Medulla oblongata (tissue), 1 donor: ENCODE results near the gene POLD3.

Experiments
- DNase-seq: peaks from one replicate; pipeline ENCODE4 v3.0.0-alpha.2; 2015; ENCODE audit errors: extremely low spot score

The POLD3 gene

DNA sequence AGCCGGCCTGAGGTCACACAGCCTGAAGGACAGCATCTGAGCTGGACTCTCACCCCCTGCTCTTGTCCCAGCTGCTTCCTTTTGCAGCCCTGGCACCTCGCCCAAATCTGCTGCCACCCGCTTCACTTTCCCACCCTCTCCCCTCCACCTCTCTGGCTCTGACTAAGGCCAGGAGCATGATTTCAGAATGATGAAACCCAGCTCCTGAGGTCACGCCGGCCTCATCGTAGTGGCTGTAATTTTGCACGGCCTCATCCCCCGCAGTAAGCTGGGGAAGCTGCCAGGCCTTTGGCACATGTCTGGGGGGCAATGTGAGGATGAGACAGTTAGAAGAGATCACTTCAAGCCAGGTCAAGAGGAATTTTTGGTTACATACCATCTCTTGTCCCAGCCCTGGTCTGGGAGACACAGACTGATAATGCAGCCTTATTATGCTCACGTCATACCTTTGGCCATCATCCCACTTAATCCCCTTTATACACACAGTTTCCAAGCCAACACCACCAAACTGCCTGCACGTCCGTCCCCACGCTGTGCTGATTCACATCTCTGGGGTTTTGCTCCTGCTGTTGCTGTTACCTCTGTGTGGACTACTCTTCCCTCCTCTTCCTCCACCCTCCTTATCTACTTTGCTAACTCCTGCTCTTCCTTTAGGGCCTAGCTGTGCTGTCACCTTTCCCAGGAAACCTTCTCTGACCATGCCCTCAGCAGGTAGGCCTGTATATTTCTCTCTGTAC lies 80.7 kb downstream of the POLD3 start:
- DNase-seq = peak; percentile 42

DNA sequence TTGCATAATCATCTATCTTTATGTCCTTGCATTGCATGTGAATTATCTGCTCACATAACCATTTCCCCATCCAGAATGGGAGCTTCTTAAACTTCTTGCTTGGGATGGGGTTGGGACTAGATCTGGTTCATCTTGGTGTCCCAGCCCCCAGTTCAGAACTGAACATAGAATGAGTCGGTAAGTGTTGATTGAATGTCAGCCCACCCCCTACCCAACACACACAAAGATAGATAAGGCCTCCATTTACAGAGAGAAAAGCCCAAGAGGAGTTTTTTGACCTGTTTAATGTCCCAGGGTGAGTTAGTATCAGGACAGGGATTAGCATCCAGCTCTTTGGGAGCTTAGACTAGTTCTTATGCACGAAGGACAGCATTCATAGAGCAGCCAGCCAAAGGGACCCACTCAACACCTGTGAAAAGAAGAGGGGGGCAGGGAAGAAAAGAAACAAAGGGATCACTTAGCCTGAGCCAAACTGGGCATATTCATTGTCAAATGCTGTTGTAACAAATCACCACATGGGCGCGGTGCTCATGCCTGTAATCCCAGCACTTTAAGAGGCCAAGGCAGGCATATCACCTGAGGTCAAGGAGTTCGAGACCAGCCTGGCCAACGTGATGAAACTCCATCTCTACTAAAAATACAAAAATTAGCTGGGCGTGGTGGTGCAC lies 81.4 kb downstream of the POLD3 start:
- peak; percentile 90 for DNase-seq

DNA sequence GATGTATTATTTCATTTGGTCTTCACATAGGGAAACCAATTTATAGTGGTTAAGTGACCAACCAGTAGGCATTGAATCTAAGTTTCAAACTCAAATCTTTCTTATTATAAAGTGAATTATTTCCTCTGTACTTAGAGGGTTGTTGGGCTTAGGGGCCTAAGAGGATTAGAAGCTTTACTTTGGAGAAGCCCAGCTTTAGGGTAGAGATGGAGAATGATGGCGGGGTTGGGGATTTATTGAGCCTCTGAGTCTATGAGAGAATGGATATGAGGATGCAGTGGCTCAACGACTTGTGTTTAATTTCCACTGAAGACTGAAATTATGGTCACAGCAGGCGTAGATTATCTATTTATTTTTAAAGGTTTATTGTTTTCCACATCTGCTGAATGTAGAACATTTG lies 83.4 kb downstream of the POLD3 start:
- DNase-seq = no peak

DNA sequence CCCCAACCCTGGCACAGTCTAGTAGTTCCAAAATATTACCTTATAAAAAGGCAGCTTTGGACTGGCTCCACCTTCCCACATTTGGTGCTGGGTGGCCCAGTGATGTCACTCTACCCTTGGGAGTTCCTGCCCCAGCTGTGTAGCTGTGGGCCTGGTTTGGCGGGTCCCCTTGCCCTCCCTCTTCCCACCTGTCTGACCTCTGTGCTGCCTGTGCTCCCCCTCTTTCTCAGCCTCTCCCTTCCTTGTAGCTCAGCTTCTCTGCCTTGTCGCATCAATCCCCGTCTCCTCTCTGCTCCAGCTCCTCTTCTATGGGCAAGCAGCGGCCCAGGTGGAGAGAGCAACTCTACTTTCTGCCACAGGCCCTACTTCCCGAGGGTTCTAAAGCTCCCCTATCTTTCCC lies 84.2 kb downstream of the POLD3 start:
- DNase-seq = no peak

DNA sequence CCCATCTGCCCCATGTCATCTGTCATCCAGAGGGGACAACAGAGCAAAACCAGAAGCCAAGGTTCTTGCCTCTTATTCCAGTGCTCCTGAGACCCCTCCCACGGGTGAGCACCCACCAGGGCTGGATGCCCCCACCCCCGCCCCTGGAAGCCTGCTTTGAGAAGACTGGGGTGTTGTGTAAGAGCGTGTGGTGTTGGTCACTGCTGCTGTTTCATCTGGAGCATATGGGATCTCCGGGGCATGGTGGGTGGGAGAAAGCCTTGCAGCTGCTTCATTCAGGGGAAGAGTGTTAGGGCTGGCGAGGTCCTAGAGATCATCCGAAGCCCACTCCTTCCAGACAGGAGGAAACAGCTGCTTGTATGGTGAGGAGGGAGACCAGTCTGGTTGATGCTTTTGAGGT lies 84.7 kb downstream of the POLD3 start:
- no peak for DNase-seq

DNA sequence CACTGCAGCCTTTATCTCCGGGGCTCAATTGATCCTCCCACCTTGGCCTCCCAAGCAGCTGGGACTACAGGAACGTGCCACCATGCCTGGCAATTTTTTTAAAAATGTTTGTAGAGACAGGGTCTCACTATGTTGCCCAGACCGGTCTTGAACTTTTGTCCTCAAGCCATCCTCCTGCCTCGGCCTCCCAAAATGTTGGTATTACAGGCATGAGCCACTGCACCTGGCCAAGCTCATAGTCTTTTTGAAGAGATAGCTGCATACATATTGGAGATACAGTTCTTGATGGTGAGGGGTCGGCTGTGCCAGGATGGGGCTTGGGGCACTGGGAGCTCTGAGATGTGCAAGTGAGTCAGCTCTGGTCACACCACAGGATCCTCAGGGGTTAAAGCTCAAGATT lies 85.7 kb downstream of the POLD3 start:
- DNase-seq = no peak

DNA sequence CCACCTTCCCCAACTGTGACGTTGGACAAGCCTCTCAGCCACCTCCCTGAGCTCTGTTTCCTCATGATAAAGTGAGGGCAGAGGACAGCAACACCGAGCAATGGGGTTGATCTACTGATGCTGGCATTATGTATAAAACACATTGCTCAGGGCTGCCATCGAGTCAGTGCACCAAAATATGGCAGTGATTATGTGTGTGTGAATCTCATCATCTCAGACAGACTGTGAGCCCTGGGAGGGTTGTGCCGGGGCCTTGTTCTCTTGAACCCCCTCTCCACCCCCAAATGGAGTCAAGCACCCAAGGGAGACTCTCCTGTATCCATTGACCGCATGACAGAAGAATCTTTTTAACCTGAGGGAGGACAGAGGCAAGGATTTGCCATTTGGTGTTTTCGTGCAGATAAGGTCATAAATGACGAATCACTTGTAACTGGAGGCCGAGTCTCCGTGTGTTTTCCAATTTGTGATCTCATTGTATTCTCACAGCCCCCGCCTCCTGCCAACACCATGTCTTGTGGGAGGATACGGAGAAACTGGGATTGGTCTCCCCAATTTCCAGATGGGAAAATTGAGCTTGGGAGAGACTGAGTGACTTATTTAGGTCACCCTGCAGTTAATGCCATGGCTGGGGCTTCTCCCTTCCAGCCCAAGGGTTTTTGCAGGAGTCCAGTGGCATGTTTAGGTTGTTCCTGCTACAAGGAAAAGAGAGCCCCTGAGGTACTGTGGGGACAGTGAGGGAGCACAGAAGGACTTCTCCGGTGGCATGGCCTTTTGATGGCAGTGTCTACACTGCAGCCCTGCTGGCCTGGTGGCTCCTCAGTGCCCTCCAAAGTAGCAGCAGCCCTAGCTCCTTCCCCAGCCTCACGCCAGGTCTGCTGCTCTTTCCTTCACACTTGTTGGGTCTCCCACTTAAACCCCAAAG lies 86.5 kb downstream of the POLD3 start:
- no peak for DNase-seq

DNA sequence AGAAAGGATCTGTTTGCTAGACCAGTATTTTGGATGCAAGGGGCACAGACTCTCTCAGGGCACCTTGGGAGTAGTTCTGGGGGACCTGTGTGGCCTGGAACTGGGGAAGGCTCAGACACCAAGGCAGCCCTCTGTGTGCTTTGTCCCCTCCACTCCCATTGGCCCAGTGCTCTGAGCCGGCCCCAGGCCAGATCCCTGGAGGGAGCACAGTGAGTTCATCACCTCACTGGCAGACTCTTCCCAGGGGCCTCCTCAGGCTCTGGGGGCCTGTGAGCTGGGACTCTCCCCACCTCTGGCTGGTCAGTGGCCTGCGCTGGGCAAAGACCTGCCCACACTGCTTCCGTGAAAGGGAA lies 87.1 kb downstream of the POLD3 start:
- DNase-seq = no peak

DNA sequence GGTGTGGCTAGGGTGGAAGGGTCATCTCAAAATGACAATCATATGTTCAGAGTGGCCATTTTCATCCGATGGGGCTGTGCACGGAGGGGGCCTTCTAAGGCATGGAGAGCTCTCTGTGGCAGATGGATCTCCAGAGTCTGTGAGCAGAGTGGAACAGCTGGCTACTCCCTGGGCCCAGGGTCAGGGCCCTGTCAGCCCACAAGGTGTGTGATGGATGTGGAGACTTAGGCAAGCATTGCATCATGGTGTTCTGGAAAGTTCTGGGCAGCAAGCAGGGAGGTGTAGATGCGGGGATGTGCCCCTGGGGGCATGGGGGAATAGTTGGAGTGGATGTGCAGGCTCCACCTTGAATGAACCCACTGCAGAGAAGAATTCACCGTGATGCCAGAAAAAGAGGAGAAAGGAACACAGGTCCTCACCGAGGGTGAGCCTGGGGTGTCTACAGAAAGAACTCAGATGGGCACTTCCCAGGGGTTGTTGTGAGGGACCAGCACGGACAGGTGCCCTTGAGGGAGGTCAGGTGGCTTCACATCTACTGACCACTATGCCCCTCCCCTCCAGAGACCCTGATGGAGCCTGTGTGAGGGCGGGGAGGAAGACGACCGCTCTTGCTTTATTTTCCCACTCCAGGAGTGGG lies 87.8 kb downstream of the POLD3 start:
- DNase-seq = no peak

DNA sequence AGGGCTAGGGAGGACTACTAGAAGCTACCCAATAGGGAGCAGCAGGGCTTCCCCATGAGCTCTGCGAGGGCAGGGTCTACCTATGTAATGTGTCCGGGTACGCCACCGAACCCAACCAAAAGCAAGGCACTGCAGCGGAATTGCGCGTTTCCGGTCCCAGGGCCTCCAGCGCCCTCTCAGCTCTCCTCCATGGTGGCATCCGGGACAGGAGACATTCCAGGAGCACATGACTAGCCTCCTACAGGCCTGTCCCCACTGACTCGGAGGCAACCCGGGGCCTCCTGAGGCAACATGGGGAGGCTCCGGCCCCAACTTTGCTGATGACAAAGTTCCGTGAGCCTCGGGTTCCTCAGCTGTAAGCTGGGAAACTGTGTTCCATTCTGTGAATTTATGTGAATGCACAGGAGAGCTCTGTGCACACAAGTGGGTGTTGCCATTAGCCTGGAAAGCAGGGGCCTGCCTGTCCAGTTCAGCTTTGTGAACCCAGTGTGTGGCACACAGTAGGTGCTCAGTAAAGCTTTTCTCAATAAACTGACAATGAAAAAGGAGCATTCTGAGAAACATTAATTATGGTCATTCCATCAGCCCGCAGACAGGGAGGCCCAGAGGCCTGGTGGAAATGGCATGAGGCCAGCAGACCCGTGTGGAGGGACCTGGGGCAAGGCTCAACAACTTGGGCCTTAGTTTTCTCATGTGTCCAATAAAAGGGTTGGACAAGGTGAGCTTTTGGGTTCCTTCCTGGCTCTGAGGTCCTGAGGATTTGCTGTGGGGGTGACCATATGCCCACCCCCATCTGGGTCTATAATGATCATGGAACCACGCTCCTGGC lies 88.5 kb downstream of the POLD3 start:
- DNase-seq = no peak

DNA sequence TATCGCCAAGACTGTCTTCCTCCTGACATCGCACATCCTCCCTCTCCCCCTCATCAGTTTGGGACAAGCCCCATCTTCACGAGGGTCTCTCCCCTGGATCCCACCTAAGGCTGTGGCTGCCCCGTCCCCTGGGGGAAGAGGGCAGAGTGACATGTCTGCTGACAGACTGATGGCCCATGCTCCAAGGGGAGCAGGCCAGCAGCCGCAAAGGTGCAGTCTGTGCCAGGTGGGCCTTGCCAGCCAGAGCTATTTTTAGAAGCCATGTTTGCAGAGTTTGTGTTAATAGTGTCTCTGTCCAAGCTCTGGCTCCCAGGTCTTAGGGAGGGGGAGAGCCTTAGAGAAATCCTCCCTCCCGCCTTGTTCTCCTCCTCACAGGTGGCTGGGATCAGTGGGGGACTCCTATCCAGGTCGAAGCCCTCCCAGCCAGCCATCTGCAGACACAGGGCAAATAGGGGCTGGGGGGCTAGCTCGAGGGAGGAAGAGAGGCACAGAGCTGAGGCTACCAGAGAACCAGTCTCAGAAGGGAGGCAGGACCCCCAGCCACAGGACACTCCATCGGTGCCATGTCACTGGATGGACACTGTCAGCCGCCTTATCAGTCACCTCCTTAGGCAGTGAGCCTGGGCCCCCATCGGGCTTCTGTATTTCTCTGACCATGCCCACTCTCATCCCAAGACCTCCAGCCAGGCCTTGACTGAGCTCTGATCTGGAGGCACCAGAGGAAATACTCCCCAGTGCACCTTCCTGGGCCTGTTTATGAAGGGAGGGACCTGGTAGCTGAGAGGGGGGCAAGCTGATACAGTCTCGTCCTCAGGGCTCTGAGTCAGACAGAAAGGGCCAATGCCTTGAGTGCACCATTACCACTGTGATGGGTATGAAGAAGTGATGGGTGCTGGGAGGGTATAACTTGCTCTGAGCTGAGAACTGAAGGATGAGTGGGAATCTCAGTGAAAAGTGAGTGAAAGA lies 89.6 kb downstream of the POLD3 start:
- DNase-seq = peak; percentile 57

DNA sequence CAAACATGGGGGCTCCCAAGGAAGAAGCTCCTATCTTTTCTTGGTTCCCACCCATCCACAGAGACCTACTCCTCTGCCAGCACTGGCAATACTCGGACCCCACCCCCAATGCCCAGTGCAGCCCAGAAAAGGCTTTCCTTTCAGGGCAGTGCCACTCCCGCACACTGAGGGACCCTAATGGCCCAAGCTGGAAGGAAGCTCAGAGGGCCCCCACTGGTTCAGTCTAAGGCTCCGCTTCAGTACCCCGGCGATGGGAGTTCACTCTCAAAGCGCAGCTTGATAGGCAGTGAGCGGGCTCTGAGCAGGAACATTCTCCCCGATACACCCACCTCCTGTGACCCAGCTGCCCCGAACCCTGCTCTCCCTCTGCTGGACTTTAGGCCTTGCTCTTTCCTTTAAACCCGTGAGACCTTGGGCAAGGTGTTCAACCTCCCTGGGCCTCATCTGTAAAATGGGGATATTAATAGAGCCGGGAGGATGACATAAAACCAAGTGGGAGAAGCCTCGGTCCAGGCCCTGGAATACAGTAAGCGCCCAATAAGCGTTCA lies 90.4 kb downstream of the POLD3 start:
- DNase-seq = no peak

DNA sequence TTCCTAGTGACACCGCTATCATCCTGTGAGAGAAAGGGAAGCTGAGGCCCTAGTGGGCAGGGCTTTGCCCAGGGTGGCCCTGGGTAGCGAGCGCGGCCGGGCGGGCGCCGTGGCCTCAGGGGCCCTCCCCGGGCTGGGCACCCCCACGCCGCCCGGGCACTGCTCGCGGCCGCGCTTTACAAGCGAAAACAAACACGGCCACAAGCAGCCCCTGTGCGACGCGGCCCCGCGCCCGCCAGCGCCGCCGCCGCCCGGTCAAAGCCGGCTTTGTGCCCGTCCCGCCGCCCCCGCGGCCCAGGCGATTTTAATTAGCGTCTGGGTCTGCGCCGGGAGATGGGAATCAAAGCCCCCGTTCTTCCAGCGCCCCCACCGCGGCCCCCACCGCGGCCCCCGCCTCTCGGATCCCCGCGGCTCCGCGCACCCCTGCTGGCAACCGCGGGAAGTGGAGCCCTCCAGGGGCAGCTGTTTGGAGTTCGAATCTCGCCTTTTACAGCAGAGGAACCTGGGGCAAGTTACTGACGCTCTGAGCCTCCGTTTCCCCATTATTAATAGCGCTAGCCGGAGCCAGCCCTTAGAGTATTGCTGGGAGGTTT lies 91.0 kb downstream of the POLD3 start:
- DNase-seq = peak; percentile 81

DNA sequence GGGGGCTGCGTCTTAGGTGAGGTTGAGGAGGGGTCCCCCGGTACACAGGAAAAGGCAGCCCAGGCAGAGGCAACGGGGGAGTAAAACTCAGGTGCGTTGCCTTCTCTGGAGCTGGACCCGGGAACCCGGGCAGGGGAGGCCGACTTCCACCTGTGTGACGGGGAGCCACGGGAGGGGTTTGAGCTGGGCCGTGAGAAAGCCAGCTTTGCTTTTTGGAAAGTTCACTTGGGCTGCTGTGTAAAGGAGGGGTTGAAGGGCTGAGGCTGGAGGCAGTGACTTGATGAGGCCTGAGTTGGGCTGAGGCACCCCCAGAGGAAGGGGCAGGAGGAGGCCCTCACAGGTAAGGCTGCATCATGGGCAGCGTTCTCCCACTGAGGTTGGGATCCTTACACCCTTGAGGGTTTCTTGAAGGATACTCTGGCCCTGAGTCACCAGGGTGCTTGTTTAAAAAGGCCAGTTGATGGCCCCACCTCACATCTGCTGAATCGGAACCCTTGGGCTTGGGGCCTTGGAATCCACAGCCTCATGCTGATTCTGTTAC lies 91.6 kb downstream of the POLD3 start:
- no peak for DNase-seq

DNA sequence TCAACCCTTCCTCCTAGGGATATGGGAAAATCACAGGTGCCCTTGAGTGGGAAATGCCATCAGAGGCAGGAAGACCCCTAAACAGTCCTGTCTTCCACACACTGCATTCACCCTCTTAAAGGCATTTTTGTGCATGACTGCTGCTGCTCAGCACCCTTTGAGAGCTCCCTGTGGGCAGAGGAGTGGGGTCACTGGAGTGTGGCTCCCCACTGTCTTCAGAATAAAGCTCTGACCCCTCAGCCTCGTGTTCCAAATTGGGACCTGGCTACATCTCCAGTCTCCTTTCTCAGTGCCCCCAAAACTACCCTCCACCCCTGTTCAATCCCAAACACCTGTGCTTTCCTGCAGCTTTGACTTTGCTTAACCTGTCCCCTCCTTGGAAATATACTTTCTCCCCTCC lies 92.3 kb downstream of the POLD3 start:
- no peak for DNase-seq

DNA sequence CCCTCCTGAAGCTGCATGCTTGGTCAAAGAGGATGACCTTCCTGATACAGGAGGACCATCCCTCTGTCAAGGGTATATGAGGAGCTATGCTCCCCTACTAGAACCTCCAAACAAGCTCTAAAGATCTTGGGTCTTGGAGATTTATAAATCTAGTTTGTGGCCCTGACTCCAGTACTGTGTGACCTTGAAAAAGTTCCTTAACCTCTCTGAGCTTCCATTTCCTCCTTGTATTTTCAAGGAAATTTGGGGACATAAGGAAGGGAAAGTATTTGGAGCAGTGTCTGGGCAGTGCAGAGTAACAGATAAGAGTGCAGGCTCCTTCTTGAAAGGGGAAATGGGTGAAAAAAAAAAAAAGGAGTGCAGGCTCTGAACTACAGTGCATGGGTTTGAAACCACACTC lies 93.0 kb downstream of the POLD3 start:
- no peak for DNase-seq

DNA sequence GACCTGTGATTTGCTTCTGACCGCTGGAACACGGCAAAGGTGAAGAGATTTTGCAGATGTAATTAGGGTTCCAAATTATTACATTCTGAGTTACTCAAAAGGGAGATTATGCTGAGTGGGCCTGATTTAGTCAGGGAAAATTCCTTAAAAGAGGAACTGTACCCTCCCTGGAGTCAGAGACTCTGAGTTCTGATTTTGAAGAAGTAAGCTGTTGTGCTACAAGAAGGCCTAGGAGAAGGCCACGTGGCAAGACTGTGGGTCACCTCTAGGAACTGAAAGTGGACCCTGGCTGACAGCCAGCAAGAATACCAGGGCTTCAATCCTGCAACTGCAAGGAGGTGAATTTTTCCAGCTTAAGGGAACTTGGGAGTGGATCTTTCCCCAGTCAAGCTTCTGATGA lies 93.5 kb downstream of the POLD3 start:
- peak; percentile 86 for DNase-seq

DNA sequence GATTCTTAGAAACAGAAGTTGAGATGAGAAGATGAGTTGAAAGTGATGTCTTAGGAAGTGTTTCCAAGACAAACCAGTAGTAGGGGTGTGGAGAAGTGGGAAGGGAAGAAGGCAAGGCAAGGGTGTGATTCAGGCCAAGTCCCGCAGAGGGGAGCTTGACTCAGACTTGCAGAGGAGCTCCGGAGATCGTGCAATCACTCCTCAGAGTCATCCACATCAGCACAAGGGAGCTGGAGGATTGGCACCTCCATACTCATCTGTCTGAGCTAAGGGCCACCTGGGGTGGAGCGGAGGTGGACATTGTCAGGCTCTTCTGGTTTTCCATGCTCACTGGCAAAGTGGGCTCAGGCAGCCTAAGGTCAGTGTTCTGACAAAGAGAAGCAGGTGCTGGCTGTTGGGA lies 94.4 kb downstream of the POLD3 start:
- DNase-seq = no peak
